ENCODE data around the gene CRYBG2. TPM values are rescaled to one million over a fixed set of nuclear protein-coding genes. Genes with fewer than 3 reads are reported as not detected.

Gene CRYBG2
- total RNA-seq, 1 experiment from 2014 or later, result 21.7 TPM

DNA sequence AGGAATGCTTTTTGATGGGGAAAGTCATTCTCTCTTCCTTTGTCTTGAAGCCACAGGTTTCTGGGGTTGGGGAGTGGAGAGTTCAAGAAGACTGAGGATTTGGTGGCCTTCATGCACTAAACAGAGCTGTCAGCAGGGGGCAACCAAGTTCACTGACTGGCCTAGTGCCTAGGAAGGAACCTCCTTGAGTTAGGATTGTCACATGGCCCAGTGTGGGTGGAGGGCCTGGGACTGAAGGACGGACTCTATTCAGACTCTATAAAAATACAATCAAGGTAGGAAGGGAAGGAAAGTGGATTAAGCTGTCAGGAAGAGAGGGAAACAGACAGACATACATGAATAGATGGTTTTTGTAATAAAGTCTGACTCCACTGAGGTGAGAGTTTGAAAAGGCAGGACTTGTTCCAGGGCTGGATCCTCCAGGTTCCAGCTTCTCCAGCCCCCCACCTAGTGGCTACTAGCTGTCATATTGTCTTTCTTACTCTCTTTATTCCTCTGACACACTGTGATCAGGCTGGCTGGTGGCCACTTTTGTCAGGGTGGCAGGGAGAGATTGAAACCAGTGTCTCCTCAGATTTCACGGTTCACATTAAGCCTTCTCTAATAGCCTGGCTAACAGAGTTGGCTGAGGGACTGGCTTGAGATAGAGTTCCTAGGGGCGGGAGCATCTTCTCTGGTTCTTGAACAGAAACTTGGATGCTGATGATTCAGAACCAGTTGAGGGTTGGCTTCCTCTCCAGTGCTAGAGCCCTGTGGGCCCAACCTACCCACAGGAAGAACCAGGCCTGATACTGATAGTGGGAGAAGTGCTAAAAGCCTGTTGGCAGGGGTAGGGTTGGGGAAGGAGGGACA, 78.1 kb downstream of the CRYBG2 start:
- intact Hi-C loops (cut with micrococcal nuclease; ENCODE audit: unreplicated experiment), result loop anchor here (1.0 to 5.0 kb wide), 6 partner anchors 39 to 239 kb away; partner anchors contain the start of gene PDIK1L
- CTCF ChIA-PET, result interaction anchor here (0.6 to 1.4 kb wide), 10 partner anchors 9 to 1696 kb away, joined by 3 to 9 read pairs (median 4); no protein-coding TSS in a partner anchor
- Histone ChIP-seq H3F3A (ENCODE audit: insufficient read depth, low read depth) (peaks cover 53% of the 10 kb centered on the region), H3K36me3 (ENCODE audit: low read depth) (peaks cover 15% of the 10 kb centered on the region; the same call in 1 of the 2 replicates), H3K4me3 (no peak overlapping the region), H3K27ac (peak overlapping the region; percentile 79), H3K79me2 (ENCODE audit: low read depth) (peaks cover 4% of the 10 kb centered on the region; the same call in 1 of the 2 replicates), H3K4me2 (0 out of 2 replicates have a peak overlapping the region, but pooled peaks have one; percentile 15), H3K27me3 (ENCODE audit: insufficient read depth, low read depth) (no peaks in the 10 kb centered on the region), H2AFZ (no peak overlapping the region), H3K9me3 (ENCODE audit: insufficient read depth, low read depth) (no peaks in the 10 kb centered on the region), H3K9me2 (ENCODE audit: insufficient read depth) (no peaks in the 10 kb centered on the region), H3K4me1 (replicated peaks; ENCODE audit: insufficient read depth) (peaks cover 55% of the 10 kb centered on the region), H4K20me1 (ENCODE audit: insufficient read depth) (no peaks in the 10 kb centered on the region)
- BruUV-seq (replicated peaks), result no TSS peak
- POLR2A ChIA-PET (ENCODE audit: unreplicated experiment), result interaction anchor here (0.7 kb wide), 1 partner anchor 401 kb away, joined by 4 read pairs; no protein-coding TSS in a partner anchor
- DNase-seq, result peak; percentile 69
- no peak for TF ChIP-seq EZH2 (IDR thresholded peaks at IDR 0.05; ENCODE audit: low read depth)
- TF ChIP-seq, protein P1, sequence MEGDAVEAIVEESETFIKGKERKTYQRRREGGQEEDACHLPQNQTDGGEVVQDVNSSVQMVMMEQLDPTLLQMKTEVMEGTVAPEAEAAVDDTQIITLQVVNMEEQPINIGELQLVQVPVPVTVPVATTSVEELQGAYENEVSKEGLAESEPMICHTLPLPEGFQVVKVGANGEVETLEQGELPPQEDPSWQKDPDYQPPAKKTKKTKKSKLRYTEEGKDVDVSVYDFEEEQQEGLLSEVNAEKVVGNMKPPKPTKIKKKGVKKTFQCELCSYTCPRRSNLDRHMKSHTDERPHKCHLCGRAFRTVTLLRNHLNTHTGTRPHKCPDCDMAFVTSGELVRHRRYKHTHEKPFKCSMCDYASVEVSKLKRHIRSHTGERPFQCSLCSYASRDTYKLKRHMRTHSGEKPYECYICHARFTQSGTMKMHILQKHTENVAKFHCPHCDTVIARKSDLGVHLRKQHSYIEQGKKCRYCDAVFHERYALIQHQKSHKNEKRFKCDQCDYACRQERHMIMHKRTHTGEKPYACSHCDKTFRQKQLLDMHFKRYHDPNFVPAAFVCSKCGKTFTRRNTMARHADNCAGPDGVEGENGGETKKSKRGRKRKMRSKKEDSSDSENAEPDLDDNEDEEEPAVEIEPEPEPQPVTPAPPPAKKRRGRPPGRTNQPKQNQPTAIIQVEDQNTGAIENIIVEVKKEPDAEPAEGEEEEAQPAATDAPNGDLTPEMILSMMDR (conservative IDR thresholded peaks at IDR 0.05), result peak; percentile 85

DNA sequence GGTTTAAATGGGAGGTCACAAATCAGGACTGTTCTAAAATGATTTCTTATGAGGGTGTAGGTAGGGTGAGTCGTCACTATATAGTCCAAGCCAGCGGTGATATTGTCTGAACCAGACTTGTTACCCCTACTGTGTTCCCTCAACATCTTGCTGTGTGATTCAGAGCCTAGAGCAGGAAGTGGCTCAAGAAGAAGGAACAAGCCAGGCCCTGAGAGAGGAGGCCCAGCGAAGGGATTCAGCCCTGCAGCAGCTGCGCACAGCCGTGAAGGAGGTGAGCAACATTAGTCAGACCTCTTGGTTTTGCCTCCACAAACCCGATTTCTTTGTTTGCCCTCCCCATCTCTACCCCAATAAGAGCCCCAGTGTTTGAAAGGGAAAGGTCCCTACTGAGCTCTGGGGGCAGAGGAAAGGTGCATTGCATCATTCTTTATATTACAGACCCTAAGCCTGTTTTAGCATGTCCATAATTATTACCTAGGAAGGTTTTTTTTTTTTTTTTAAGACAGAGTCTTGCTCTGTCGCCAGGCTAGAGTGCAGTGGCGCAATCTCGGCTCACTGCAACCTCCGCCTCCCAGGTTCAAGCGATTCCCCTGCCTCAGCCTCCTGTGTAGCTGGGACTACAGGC, 79.0 kb downstream of the CRYBG2 start:
- ChIA-PET POLR2A (ENCODE audit: unreplicated experiment) (no interaction called here), CTCF (interaction anchor here (0.6 to 1.3 kb wide), 6 partner anchors 10 to 1695 kb away, joined by 3 to 9 read pairs (median 6); no protein-coding TSS in a partner anchor)
- intact Hi-C loops (cut with micrococcal nuclease; ENCODE audit: unreplicated experiment), result loop anchor here (1.0 to 5.0 kb wide), 5 partner anchors 38 to 238 kb away; partner anchors contain the start of gene PDIK1L
- BruUV-seq (replicated peaks), result no TSS peak
- H3K4me3 ChIP-seq, result no peak overlapping the region
- H3K9me2 ChIP-seq (ENCODE audit: insufficient read depth), result no peaks in the 10 kb centered on the region
- no peaks in the 10 kb centered on the region for H4K20me1 ChIP-seq (ENCODE audit: insufficient read depth)
- H3K9me3 ChIP-seq (ENCODE audit: insufficient read depth, low read depth), result no peaks in the 10 kb centered on the region
- TF ChIP-seq EZH2 (IDR thresholded peaks at IDR 0.05; ENCODE audit: low read depth), result no peak
- TF ChIP-seq, protein P1 (conservative IDR thresholded peaks at IDR 0.05), result no peak
- H3K27ac ChIP-seq, result peak overlapping the region; percentile 79
- H3K4me1 ChIP-seq (replicated peaks; ENCODE audit: insufficient read depth), result peaks cover 51% of the 10 kb centered on the region
- DNase-seq, result no peak
- H3K4me2 ChIP-seq, result no peak overlapping the region
- H3F3A ChIP-seq (ENCODE audit: insufficient read depth, low read depth), result peaks cover 53% of the 10 kb centered on the region
- no peaks in the 10 kb centered on the region for H3K79me2 ChIP-seq (ENCODE audit: low read depth)
- no peaks in the 10 kb centered on the region for H3K27me3 ChIP-seq (ENCODE audit: insufficient read depth, low read depth)
- peaks cover 24% of the 10 kb centered on the region for H3K36me3 ChIP-seq (ENCODE audit: low read depth)
- no peak overlapping the region for H2AFZ ChIP-seq

Other genes starting within 250 kb of the CRYBG2 start
- 7.6 and 8.4 TPM in 2 replicates for gene PDIK1L, start 242.3 kb downstream of the CRYBG2 start, total RNA-seq (2021)
- gene FAM110D, start 195.1 kb downstream of the CRYBG2 start, total RNA-seq (2021), result 0.23 TPM in 1 of 2 replicates, not detected in the other
- gene C1orf232, start 185.2 kb downstream of the CRYBG2 start, total RNA-seq (2021), result not detected in 2 replicates
- gene ZNF593, start 184.2 kb downstream of the CRYBG2 start, total RNA-seq (2021), result 37.0 and 55.9 TPM in 2 replicates
- not detected in 2 replicates for gene ZNF593OS, start 182.3 kb downstream of the CRYBG2 start, total RNA-seq (2021)
- 31.6 and 33.4 TPM in 2 replicates for gene CNKSR1, start 176.6 kb downstream of the CRYBG2 start, total RNA-seq (2021)
- gene CATSPER4, start 163.5 kb downstream of the CRYBG2 start, total RNA-seq (2021), result 0.24 TPM in 1 of 2 replicates, not detected in the other
- 34.0 and 42.5 TPM in 2 replicates for gene CEP85, start 119.9 kb downstream of the CRYBG2 start, total RNA-seq (2021)
- gene SH3BGRL3, start 74.0 kb downstream of the CRYBG2 start, total RNA-seq (2021), result 168 and 206 TPM in 2 replicates
- gene UBXN11, start 47.5 kb downstream of the CRYBG2 start, total RNA-seq (2021), result 57.2 and 59.9 TPM in 2 replicates
- 1.2 TPM in 1 of 2 replicates, not detected in the other for gene CD52, start 36.2 kb downstream of the CRYBG2 start, total RNA-seq (2021)
- gene ZNF683, start 18.6 kb upstream of the CRYBG2 start, total RNA-seq (2021), result not detected in 2 replicates
- not detected in 2 replicates for gene LIN28A, start 56.7 kb upstream of the CRYBG2 start, total RNA-seq (2021)
- 35.4 and 41.4 TPM in 2 replicates for gene DHDDS, start 78.2 kb upstream of the CRYBG2 start, total RNA-seq (2021)
- 515 and 629 TPM in 2 replicates for gene HMGN2, start 118.3 kb upstream of the CRYBG2 start, total RNA-seq (2021)
- gene RPS6KA1, start 175.6 kb upstream of the CRYBG2 start, total RNA-seq (2021), result 60.5 and 68.5 TPM in 2 replicates